HG02678 (cell line): Measurements from ENCODE around the gene SLC25A21.

Source experiments
- ATAC-seq: cut with Tn5 transposase; IDR thresholded peaks from one replicate; pipeline ENCODE4 v1.9.1; 2021; ENCODE audit warnings: mild to moderate bottlenecking, moderate library complexity; ENCODE audit not compliant: unreplicated experiment

Gene SLC25A21

DNA sequence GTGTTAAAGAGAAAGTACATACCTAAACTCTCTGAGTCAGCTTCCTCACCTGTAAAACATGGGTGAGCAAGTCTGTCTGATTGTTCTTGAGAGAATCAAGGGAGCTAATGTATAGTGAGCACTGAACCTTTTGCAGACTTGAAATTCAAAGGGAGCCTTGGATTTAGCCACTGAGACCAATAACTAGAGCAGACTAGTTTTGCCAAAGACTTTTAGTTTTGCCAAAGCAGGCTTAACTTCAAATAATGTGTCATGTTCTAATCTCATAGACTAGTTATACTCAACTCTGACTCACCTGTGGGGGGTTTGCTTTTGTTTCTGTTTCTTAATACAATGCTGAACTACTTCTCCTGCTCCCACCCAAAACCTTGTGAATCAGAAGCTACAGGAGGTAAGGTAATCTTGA is 123.7 kb downstream of the SLC25A21 start:
- ATAC-seq: no peak

DNA sequence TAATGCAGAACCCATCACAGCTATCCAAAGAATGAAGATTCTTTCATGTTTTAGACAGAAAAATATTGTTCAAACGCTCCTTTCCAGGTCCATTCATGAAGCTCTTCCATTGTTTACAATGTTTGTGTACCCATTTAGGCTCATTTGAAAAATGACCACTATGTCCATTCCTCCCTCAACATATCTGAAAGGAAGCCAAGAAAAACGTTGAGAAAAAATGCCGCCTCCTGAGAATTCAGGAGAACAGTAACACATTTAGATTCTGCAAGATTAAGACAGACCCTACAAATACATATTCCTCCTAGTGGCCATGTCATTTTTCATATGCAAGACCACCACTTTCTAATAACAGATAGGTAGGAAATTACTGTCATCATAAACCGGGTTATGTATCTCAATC is 124.4 kb downstream of the SLC25A21 start:
- no peak for ATAC-seq

GRCh38 chr14:37047226-37047625 is 125.2 kb downstream of the SLC25A21 start:
- ATAC-seq: no peak

- ATAC-seq: no peak
Measured at GRCh38 chr14:37046815-37047214, 125.6 kb downstream of the SLC25A21 start.

GRCh38 chr14:37045340-37046061 is 126.9 kb downstream of the SLC25A21 start:
- no peak for ATAC-seq

DNA sequence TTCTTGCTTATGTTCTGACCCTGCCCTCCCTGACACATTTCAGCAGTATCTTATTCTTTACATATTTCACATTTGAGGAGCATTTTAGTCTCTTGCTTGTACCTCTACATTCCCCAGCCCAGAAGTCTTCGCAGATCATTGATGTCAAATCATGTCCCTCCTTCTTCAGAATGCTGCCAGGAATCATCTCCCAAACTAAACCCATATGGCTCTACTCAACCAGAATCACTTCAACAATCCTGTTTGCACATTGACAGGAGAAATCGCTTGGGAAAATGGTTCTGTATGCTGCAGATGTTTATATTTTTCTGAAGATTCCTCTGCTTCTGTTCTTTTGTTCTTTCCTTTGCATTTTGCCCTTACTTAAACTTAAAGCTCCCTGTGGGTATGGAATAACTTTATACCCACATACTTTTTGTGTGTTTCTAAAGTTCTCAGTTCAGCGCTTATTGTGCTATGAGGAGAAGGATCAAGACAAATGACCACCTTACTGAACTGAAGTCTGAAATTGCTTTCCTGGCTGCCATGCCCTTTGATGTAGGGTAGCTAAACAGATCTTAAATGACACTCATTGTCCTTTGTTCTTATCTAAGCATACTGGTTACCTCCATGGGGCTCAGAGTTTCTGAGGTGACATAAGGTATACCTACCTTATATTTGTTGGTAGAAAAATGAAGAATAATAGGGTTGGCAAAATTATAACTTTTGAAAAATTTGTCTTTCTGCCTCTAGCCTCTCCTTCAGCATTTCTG is 134.6 kb downstream of the SLC25A21 start:
- ATAC-seq: no peak

GRCh38 chr14:37036669-37037341 is 135.6 kb downstream of the SLC25A21 start:
- ATAC-seq: no peak

GRCh38 chr14:37035401-37035800 is 137.0 kb downstream of the SLC25A21 start:
- ATAC-seq: no peak

- ATAC-seq: no peak
Measured at GRCh38 chr14:37034410-37035285, 137.8 kb downstream of the SLC25A21 start.

DNA sequence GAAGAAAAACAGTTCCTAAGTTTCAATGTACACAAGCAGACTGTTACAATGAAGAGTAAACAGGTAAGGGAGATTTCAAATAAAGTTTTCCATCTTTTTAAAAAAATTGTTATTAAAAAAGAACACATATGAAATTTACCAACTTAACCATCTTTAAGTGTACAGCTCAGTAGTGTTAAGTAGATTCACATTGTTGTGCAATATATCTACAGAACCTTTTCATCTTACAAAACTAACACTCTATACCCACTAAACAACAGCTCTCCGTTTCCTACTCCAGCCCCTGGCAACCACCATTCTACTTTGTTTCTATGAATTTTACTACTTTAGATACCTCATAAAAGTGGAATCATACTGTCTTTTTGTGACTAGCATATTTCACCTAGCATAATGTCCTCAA is 139.5 kb downstream of the SLC25A21 start:
- ATAC-seq: no peak

- no peak for ATAC-seq
Measured at GRCh38 chr14:37027188-37027824, 145.1 kb downstream of the SLC25A21 start.

DNA sequence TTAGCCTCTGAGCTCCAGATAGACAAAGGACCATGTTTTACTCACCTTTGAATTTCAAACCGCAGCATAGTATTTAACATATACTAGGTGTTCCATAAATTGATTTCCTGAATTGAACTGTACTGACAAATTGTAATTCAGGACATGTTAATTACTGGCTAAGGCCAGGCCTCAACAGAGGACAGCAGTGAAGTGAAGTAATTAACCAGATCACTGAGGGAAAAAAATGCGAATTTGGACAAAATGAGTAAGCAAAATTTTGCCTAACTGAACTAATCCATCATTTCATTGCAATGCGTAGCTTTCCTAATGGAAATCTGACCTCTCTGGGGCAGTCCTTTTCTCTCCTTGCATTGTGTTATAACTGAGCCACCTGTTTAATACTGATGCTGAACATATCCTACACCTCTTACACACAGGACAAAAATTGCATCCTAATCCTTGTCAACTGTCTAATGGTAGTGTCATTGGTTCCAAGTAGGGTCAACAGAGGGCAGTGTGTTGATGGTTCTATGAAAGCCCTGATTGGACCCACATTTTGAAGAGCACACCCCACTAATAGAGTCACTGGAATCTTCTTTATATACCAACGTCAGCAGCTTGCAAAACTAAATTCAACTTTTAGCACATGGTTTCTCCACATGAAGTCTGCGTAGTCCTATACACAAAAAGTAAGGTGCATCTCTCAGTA is 148.4 kb downstream of the SLC25A21 start:
- ATAC-seq: no peak

GRCh38 chr14:37021390-37021789 is 151.0 kb downstream of the SLC25A21 start:
- no peak for ATAC-seq

DNA sequence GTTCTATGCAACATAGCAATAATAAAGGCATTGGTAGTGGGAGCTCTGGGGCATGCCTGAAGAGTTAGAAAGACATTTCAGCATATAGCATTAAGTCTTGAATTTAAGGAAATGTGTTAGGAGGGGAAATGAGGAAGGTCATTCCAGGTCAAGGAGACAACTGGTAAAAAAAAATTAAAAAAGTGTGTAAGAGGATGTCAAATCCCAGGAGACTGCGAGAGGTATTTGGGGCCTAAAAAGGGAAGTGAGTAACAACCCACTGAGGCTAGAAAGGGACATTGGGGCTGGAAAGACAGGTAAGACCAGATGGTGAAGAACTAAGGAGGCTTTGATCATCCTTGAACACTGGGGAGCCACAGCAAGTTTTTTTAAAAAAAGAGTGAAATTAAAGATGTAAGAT is 152.9 kb downstream of the SLC25A21 start:
- ATAC-seq: no peak

DNA sequence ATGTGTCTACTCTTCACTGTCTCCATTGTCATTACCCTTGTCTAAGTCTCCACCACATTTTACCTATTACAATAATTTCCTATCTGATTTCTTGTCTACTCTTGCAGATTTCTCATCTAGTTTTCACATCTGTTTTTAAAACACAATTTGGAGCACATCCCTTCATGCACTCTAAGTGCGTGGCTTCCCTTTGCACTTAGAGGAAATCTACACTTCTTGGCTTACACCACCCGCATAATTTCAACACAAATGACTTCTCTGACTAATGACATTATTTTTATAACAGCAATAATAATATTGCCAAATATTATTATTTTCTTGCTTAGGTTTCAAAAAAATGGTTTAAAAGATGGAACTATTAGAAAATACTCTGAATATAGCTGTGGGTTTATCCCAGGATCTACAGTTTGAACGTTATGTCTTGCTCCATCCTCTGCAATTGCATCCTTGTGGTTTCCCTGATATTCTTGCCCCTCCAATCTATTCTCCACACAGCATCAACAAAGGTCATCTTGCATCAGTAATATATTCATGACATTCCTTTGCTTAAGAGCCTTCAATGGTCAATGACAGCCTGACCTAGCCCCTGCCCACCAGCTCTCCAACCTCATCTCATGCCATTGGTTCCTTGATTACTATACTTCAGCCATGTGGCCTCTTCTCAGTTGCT is 153.7 kb downstream of the SLC25A21 start:
- ATAC-seq: no peak

DNA sequence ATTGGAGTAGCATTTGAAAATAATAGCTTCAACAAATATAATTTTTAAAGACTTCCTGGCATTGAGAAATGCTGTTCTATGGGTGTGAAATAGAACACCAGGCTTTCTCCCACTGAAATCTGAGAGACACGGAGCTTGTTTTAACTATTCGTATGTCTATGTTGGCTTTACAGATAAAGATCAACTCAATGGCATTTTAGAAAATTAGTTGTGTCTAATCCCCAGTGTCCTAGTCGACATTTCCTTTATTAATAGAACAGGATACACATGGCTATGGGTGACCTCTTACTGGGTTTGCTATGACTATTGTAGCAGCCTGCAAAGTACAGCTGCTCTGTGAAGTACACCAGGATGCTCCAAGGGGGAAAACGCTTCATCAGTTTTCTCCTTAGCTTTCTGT is 159.3 kb downstream of the SLC25A21 start:
- ATAC-seq: no peak

- no peak for ATAC-seq
Measured at GRCh38 chr14:36998686-36999085, 173.7 kb downstream of the SLC25A21 start.

DNA sequence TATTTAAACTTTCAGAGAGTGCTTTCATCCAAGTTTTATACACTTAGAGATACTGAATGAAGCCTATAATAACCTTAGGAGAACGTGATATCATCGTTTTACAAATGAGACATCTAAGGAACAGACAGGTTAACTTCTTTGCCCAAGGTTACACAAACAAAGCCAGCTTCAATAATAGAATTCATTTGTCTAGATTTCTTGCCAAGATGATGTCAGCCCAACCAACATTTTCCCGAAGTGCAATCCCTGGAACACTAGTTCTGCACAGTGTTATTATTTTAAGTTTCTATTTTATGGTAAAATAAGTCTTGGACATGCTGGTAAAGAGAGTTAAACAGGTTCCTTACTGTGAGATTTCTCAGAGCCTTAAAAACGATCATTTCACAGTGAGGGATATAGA is 174.6 kb downstream of the SLC25A21 start:
- no peak for ATAC-seq

DNA sequence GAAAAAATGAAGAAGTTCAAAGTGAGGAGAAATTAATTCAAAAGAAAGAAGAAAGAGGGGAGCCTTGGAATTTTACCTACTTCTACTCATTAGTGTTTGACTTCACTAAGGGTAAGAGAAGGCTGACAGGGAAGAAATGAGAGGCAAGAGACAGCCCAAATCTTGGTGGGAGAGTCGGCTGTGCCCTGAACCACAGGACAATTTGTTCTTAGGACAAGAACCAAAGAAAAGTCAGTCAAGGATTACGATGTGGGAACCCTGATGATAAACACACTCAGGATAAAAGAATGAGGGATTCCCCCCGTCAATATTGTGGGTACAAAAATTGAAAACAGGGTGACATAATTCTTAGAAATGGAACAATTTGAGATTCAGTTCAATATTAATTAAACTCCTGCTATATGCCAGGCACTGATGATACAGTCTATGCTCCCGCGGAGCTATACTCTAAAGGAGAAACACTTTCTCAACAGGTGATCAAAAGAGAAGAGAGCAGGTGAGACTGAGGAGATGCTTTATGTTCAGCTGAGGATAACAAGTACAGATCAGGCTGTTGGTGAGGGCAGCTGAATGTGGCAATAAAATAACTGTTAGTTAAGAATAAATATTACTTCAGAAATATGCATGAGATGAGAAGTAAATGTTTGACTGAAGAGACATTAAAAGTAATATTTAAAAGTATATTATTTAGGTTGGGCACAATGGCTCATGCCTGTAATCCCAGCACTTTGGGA is 175.4 kb downstream of the SLC25A21 start:
- ATAC-seq: no peak
